ENCODE measurements around the gene TSPAN3.

DNA sequence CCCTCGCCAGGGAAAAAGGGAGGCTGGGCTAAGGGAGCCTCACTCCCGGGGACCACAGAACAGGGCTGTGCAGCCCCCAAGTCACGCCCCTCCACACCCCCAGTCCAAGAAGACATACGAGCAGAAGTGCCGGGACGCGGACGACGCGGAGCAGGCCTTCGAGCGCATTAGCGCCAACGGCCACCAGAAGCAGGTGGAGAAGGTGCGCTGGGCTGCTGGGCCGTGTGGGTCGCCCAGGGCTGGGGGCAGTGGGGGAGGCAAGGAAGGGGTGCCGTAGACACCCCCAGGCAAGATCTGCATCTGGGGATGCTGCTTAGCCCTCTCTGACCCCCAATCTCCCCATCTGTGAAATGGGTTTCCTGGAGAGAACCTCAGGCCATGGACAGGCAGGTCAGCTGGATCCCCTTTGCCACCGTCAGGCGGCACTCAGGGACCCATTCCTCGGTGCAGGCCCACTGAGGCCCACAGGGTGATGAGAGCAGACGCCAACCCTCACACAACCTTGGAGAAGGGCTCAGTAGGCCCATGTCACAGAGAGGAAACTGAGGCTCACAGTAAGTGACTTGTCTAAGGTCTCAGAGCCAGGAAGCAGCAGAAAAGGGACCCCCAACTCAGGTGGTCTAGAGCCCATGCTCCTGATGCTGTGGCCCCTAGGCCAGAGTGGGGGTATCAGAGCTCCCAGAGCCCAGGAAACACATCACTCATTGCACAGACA is 42.3 kb downstream of the TSPAN3 start:
- no peak for TF ChIP-seq RELA (CRISPR knock-in tag; IDR thresholded peaks at IDR 0.05; ENCODE audit: borderline replicate concordance)
- TF ChIP-seq FOXK1 (CRISPR knock-in tag; IDR thresholded peaks at IDR 0.05): no peak

Measured in WTC11 (cell line).